ELR (cell line): ENCODE data around the gene P4HTM.

Source experiments
- DNase-seq: peaks from one replicate; pipeline ENCODE4 v3.0.0-alpha.2; 2015; ENCODE audit warnings: low read depth

Gene P4HTM

DNA sequence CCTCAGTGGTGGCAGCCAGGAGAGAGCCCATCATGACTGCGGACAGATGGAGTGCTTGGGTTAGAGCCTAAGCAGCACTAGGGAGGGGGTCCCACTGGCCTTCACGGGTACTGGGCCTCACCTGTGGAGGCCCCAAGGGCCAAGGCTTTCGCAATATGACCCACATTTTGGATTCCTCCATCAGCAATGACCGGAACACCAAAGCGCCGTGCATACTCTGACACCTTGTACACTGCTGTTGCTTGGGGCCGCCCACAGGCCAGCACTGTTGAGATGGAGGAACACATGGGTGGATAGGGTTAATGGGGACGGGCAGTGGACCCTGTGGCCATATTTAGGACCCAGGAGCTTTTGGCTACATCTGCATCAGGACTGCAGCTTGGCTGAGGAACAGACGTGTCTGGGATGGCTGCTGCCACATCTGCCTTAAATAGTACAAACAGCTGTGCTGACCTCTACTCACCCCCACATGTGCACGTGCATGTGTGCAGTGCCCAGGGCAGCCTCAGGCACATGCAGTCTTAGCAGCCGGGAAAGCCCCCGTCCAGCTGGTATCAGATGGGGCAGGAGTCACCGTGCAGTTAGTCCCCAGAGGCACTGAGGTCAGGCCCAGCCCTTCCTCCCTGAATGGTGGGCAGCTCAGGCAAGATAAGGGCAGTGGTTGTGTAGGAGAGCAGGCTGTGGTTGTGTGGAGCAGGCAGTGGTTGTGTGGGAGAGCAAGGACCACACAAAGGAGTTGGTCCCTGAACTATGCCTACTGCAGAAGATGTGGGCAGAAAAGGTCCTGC is 35.2 kb downstream of the P4HTM start:
- DNase-seq: no peak

DNA sequence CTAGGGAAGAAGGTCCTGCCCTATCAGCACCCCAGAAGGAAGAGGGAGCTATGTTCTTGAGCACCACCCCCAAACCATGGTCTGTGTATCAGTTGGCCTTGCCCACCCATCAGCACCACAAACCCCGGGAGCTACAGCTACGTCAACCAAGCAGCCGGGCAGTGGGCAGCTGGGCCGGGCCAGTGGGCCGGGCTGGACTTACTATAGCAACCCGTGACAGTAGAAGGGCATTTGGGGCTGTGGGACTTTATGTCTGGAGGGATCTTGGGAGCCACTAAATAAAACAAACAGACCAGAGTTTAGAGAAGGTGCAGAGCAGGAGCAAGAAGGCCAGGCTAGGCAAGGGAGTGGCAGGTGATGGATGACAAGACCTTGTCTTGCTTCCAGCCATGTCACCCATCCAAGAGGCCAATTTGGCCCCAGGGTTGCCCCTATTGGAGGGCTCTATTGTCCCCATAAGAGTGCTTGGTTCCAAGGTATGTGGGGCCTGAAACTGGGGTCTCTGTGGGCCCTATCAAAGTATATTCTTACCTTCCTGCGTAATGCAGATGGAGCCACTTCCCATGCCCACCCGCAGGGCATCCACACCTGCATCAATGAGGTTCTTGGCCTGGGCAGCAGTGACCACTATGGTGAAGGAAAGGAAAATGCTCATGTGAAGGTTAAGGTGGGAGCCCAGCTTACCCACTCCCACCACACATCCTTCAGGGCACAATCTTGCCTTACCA is 35.9 kb downstream of the P4HTM start:
- DNase-seq: no peak

DNA sequence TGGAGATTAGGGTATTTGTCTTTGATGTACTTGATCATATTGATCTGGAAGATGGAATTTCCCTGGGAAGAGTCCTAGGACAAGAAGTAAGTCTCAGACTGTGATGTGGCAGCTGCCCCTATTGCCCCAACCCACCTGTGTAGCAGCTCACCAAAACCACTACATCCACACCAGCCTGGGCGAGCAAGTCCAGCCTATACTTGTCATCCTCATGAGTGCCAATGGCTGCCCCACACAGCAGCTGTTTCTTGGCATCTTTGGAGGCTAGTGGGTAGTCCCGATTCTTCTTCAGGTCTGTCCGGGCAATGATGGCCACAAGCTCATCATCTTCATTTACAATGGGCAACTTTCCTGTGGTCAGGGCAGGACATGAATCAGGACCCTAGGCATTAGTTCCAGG is 36.5 kb downstream of the P4HTM start:
- no peak for DNase-seq

DNA sequence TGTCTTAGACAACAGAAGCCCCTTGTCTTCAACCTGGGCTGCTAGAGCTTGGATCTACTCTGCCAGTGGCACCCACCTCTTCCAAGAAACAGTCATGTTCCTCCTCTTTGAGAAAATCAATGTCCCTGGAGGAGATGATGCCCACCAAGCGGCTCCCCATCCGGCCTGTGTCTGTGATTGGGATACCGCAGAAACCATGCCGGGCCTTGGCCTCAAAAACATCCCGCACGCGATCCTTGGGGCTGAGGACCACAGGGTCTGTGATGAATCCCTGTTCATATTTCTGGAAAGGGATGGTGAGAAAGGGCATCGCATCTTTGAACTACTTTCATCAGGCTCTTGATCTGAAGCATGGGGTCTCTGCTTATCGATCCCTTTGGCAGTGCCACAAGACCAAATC is 37.6 kb downstream of the P4HTM start:
- DNase-seq: no peak

DNA sequence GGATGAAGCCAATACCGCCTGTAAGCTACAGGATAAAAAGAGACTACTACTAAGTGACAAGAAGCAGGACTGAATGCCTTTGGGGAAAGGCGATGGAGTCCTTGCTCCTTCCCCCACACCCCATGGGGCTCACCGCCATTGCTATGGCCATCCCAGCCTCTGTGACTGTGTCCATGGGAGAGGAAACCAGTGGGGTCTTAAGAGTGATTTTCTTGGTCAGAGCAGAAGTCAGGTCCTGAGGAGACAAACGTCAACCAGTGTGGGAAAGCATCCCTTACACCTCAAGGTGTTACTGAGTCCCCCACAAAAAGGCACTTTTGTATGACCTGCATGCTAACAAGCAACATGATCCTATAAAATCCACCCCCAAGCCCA is 38.2 kb downstream of the P4HTM start:
- DNase-seq: no peak

DNA sequence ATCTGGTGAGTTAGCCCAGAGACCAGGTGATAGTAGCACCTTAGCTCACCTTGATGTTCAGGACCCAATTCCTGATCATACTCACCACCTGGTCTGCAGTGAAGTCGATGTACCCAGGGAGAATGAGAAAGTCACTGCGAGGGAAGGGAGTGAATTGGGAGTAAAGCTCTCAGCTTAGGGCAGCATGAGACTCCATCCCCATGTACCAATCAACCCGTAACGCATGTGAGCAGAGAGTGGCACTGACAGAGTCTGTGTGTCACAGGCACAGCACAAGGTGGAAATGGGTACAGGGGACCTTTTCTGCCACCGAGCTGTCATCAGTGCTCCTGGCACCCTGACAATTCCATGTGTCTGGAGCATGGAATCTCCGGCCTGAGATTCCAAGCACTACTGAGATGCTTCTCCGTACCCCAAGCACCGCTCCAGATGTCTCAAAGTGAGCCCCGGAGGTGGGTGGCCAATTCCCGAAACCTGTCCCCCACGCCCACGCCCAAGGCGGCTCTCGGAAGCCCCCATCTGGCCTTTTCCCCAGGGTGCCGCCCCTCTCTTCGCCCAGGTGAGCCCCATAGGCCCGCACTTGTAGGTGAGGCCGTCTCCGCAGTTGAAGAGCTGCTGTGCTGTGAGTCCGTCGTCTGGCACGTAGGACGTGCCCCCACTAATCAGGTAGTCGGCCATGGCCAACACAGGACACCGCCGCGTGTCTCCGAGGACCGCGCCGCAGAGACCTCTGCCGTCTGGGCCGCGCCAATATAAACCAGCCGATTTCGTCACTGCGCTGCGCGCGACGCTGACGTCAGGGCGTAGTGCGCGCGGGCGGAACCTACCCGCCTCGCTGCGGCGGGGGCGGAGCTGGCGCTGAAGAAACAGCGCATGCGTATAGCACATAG is 38.9 kb downstream of the P4HTM start, which contains the start of gene IMPDH2:
Gene IMPDH2 (minus strand): TSS at position 726 of the 890 bp plus-strand sequence. CDS start 48 bp downstream, at position 678.
- DNase-seq: peak; percentile 93

DNA sequence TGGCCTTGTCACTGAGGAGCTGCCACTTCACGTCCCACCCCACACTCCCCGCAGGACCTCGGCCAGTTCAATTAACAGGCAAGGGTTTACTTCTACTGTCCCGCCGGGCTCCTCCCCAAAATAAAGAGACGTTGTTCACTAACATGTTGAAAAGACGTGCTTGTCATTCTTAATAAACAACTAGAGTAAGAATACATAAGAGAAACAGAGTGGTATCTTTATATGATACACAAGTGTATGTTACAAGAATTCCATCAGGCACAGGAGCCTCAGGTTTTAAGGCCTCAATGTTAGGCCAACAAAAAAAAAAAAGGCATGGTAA is 39.5 kb downstream of the P4HTM start:
- DNase-seq: no peak

DNA sequence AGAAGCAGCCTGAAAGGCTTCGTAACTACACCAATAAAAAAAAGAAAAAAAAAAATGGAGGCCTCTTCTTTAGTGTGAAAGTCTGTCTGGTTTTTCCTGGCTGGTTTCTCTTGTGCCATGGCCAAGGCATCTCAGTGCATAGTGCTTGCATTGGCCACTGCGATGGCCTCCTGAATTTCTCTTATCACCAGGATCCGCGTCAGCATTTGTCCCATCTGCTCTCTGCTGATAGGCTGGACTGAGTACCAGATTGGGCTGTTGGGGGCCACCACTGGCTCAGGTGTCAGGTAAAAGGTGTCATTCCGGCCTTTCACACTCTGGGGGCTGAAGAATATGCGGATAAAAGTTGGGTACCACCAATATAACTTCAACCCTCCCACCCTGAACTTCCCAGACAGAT is 40.3 kb downstream of the P4HTM start:
- DNase-seq: no peak

DNA sequence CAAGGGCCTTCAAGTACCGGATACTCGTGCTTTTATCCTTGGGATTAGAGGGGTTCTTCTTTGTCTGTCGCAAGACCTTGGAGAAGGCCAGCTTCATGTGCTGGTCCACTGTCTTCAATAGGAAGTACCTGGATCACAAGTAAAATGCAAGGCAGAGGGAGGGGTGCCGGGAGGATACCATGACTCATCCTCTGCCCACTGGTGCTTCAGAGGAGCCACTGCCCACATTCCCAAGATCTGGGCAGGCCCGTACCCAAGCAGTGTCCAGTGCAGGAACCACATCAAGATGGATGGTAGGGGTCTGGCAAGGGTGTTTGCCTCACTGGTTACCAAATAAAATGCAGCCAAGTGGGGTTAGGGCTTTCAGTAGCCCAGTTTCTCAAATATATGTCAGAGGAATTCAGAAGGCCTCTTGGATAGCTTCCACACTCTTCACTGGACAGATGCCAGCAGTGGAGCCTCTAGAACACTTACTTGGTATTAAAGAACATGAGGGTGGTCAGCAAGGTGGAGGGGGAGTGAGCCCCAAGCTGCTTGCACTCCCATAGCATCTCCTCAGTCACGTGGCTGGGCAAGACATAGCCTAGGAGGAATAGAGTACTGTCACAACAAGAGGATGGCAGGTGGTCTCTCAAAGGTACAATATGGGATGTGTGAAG is 42.7 kb downstream of the P4HTM start:
- DNase-seq: peak; percentile 28

DNA sequence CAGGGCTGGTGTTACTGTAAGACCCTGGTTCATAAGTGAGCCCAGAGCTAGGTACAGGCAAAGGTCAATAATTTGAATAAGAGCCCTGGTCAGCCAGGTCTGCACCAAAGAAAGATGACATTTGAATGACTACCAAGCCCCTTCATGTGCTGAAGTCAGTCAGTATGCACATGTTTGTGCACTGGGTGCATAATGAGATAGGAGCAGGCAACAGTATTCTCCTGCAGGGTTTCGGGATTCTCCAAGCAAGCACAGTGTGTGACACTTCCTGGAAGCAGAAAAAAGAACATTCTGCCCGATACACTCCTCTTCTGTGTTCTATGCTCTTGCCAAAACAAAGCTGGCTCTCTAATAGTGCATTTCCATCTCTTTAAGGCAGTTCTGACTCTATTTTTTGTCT is 44.6 kb downstream of the P4HTM start:
- no peak for DNase-seq

DNA sequence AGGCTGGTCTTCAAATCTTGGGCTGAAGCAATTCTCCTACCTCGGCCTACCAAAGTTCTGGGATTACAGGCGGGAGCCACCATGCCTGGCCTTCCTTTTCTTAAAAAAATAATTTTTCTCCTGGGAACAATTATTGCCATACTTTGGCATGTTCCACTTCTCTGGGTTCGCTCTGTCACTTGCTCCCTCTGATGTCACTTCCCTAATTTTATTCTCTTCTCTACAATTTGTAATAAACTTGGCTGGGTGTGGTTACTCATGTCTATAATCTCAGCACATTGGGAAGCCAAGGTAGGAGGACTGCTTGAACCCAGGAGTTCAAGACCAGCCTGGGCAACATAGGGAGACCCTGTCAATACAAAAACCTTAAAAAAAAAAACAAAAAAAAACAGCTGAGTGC is 45.2 kb downstream of the P4HTM start:
- DNase-seq: no peak

DNA sequence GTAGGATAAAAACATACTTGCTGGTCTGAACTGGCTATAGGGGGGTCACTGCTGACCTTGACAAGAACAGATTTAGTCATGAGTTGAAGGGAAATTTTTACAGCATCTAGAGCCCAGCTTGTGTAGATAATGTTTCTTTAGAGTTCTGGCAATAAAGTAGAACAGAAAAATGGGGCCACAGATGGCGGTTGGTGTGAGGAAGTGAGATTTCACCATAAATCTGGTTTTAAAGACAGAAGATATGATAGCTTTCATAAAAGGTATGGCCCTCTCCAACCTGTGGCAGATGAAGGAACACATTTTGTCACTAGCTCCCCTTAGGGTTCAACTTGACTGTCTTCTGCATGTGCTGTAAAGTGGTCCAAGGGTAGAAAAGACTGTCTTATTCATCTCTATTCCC is 63.5 kb downstream of the P4HTM start:
- DNase-seq: no peak

DNA sequence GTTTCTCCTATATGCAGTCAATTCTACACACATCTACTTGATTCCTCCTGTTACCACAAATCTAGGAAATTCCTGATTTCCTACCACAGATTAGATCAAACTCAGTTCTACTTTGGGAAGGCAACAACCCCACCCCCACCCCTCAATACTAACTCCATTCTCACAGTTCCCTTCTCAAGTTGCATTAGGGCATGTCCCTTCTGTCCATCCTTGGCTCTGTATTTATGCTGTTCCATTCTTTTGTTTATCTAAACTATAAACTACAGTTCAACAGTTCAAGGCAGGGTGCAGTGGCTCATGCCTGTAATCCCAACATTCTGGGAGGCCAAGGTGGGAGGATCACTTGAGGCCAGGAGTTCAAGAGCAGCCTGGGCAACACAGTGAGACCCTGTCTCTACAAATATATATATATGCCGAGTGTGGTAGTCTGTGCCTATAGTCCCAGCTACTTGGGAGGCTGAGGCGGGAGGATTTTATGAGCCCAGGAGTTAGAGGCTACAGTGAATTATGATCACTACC is 64.4 kb downstream of the P4HTM start:
- no peak for DNase-seq
